Measurements from ENCODE around the gene DGKD. TPM values are rescaled to one million over a fixed set of nuclear protein-coding genes. Genes with fewer than 3 reads are reported as not detected.
"Not testable (repeated sequence)": the region's sequence is repeated elsewhere in the genome, so short reads cannot be mapped to it uniquely, and the experiment has no call there.

DGKD gene
- polyA plus RNA-seq, 4 donors: 23.2 to 30.8 (median 24.4) TPM

- DNase-seq (ENCODE audit: low read depth in 4 of 4, low spot score in 3 of 4): not testable (repeated sequence)
These were observed 18.2 kb upstream of the DGKD start for GRCh38 chr2:233336091-233336490.

DNA sequence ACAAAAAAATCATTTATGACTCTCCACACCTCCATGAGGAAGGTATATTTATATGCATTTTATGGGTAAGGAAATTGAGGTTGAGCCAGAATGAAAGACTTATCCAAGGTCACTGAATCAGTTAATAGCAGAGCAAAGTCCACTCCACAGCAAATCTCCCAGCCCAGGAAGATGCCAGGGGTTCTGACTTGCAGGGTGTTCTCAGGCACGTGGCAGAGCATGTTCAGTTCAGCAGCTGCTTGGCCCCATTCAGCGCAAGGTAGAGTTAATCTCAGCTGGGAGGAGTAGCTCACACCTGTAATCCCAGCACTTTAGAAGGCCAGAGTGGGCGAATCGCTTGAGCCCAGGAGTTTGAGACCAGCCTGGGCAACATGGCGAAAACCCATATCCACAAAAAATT, 17.8 kb upstream of the DGKD start:
- DNase-seq (ENCODE audit: low read depth in 4 of 4, low spot score in 3 of 4): no peak

DNA sequence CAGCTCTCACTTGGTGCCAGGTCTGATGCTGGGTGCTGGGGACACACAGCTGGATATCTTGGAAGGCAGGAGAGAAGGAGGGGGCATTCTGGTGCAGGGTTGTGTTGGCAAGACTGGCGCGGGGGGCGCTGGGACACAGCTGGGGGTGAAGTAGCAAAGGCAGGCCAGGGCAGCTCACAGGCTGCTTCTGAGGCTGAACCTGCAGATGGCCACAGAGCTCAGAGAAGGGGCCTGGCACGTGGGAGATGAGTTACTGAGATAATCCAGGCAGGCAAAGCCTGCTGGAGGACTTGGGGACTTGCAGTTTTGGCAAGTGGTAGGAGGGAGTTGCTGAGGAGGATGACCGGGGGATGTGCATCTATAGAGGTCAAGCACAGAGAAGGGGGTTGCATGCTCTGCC, 16.2 kb upstream of the DGKD start:
- DNase-seq (ENCODE audit: low read depth in 4 of 4, low spot score in 3 of 4): no peak

DNA sequence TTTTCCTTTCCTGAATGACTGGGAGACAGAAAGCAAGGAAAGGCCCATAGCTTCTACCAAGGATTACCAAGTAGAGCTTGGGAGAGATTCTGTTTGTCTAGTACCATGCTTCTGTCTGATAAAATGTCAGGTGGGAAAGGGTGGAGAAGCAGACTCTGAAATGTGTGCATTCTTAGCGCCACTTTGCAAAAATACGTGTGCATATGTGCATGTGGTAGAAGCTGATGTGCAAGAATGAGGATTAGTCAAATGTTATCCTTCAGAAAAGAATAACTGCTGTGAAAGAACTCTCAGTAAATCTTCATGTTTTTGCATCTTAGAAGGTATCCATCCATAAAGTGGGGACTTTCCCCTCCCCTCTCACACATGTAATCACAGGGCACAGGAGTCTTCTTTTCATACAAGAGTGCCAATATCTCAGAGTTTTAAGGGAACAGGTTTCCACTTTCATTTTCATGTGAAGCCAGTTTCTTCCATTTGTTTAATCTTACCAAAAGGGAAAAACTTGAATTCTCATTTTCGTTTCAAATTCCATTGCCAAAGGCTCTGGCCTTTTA, 15.4 kb upstream of the DGKD start:
- no peak for DNase-seq (ENCODE audit: low read depth in 4 of 4, low spot score in 3 of 4)

DNA sequence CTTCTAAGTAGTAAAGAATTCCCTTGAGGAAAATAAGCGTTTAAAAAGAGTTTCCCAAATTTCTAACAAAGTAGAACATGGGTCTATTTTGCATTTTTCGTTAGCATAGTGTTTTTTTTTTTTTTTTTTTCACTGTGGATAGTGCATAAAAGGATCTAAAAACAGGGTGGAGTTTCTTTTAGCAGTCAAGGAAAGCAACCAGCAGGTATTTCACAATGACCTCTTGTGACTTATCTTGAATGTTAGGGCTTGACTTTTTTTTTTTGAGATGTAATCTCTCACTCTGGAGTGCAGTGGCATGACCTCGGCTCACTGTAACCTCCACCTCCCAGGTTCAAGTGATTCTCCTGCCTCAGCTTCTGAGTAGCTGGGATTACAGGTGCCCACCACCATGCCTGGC, 14.9 kb upstream of the DGKD start:
- DNase-seq (ENCODE audit: low read depth in 4 of 4, low spot score in 3 of 4): no peak

DNA sequence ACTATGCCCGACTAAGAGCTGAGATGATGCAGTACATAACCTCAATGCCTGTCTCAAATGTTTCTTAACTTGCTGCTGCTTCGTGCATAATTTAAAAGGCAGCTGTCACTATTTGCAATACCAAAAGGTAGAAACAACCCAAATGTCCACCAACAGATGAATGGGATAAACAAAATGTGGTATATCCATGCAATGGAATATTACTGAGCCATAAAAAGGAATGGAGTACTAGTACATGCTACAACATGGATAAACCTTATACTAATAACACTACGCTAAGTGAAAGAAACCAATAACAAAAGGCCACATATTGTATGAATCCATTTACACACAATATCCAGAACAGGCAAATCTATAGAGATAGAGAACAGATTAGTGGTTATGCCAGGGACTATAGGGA, 13.0 kb upstream of the DGKD start:
- no peak for DNase-seq (ENCODE audit: low read depth in 4 of 4, low spot score in 3 of 4)

DNA sequence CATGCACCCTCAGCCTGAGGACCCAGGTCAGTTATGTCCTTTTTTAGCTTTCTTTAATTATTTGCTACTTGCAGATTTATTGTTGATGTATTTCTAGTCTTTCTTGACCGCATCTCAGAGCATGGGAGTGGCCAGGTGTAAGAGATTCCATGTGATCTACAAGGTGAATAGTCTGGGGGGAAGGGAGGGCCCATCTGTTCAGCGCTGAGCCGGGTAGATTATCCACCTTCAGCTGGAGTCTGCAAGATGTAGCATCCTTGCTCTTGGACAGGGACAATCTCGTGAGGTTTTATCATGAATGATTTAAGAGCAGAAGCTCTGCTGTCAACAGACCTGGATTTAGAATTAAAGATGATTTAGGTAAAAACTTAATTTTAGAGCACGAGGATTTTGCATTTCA, 12.0 kb upstream of the DGKD start:
- no peak for DNase-seq (ENCODE audit: low read depth in 4 of 4, low spot score in 3 of 4)

GRCh38 chr2:233343171-233343705, 11.1 kb upstream of the DGKD start:
- no peak for DNase-seq (ENCODE audit: low read depth in 4 of 4, low spot score in 3 of 4)

GRCh38 chr2:233346376-233346775, 7.9 kb upstream of the DGKD start:
- DNase-seq (ENCODE audit: low read depth in 4 of 4, low spot score in 3 of 4): no peak

- no peak for DNase-seq (ENCODE audit: low read depth in 4 of 4, low spot score in 3 of 4)
These were observed 7.4 kb upstream of the DGKD start for GRCh38 chr2:233346930-233347329.

GRCh38 chr2:233349005-233349998, 5.0 kb upstream of the DGKD start:
- DNase-seq (ENCODE audit: low read depth in 4 of 4, low spot score in 3 of 4): no peak

- no peak for DNase-seq (ENCODE audit: low read depth in 4 of 4, low spot score in 3 of 4)
These were observed 3.6 kb upstream of the DGKD start for GRCh38 chr2:233350708-233351107.

DNA sequence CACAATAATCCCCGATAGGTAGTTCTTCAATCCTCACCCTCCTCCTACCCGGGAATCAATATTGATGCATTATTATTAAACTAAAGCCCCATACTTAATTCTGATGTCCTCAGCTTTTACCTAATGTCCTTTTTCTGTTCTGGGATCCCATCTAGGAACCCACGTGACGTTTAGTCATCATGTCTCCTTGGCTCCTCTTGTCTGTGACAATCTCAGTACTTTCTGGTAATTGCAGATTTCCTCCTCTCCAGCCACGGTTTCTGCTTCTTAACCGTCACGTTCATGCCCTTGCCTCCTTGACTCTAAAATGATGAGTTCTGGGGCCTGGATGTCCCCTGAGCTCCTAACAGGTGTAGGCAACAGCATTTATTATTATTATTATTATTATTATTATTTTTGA, 2.9 kb upstream of the DGKD start:
- no peak for DNase-seq (ENCODE audit: low read depth in 4 of 4, low spot score in 3 of 4)

DNA sequence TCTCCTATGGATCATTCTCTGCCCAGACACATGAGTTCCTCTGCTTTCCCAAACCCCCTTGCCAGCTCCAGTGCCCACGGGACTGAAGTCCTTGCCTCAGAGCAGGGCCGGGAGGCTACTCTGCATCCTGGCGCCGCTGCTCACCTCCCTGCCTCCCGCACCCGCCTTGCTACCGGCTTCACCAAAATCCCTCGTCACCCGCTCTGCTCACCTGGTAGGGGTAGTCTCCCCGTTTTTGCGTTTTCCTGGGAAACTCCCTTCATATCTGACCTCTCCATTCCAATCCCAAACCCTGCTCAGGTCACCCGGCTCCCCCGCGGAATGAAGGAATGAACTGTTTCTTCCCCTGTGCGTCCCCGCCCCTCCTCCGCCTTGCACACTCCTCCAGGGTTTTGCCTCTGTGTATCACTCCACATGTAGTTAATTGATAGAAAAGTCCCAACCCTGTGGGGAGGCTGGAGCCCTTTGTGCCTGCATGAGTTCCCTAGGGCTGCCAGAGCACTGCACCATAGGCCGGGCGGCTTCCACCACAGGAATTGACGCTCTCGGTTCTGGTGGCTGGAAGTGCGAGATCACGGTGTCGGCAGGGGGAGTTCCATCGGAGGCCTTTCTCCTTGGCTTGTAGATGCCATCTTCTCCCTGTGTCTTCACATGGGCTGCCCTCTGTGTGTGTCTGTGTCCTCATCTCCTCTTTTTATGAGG, 2.0 kb upstream of the DGKD start:
- no peak for DNase-seq (ENCODE audit: low read depth in 4 of 4, low spot score in 3 of 4)

GRCh38 chr2:233353101-233353768, 1.1 kb upstream of the DGKD start:
- no peak for DNase-seq (ENCODE audit: low read depth in 4 of 4, low spot score in 3 of 4)

GRCh38 chr2:233354500-233354924, 218 bp downstream of the DGKD start:
- no peak for DNase-seq (ENCODE audit: low read depth in 4 of 4, low spot score in 3 of 4)

DNA sequence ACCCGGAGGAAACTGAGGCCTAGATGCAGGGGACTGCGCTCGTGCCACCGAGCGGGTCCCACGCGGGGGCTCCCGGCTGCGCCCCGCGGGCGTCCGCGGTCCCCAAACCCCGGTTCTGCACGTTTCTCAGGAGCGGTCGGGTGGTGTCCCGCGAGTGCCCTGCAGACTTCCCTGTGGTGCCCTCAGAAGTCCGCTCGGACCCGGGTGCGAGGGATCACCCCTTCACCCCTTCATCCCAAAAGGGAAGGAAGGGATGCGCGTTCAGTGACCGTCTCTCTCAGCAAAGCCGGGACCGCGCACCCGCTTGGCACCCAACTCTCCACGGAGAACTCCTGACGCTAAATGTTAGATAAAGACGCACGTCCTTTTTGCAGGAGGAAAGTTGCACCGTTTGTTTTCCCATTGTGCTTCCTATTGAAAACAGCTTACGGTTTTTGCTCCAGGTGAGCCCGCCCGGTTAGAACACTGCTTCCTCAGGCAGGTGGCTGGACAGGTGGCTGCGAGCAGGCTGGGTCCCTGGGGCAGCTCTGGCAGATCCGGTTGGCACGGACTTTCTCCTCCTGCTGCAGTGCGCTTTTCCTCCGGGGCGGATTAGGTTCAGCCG, 779 bp downstream of the DGKD start:
- DNase-seq (ENCODE audit: low read depth in 4 of 4, low spot score in 3 of 4): no peak

DNA sequence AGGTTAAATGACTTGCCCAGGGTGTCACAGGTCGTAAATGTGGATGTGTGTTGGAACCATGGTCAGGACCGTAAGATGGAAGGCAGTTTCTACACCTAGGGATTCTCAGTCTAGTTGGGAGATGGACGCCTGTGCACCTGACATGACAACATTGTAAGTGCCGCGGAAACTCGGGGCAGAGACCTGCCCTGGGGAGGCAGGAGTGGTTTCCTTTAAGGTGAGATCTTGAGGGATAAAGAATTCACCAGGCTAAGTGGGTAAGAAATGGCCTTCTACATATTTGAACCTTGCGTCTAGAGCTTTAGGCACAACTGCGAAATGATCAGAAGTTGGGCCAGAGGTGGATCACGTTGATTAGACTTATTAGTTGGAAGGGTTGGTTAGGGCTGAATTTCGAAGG, 1.6 kb downstream of the DGKD start:
- DNase-seq (ENCODE audit: low read depth in 4 of 4, low spot score in 3 of 4): no peak

DNA sequence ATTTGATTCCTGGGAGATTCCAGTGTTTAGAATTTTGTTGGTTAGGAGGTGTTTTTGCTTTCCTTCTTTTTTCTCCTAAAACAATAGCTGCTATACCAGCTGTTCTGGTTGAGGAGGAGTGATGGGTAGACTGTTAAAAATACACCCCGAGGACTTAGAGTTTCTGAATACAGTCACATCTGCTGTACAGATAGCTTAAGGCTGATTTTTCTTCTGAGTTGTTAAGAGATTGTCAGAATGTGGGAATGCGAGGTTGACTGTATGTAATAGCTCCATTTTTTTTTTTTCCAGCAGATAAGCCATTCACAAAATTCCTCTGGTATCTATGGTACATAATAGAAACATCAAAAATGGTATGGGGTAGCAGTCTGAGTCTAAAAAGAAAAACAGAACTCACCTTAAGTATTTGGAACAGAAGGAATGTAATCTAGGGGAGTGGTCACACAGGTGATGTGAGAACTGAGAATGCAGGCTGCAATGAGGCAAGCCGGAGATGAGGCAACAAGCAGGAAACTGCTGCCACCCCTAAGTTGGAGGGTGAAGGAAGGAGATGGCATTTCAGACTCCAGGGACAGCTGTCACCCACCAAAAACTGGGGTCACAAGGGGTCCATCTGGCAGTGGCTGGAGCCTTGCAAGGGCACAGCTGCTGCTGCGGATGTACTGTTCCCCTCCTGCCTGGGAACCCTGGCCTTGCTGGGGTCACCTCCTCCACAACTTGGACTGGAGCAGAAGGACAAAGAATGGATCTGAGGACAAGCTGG, 2.4 kb downstream of the DGKD start:
- no peak for DNase-seq (ENCODE audit: low read depth in 4 of 4, low spot score in 3 of 4)

- no peak for DNase-seq (ENCODE audit: low read depth in 4 of 4, low spot score in 3 of 4)
These were observed 4.0 kb downstream of the DGKD start for GRCh38 chr2:233358335-233358734.
